Posterior vena cava (tissue), 2 donors: Measurements from ENCODE around the gene CARD9. TPM values are rescaled to one million over a fixed set of nuclear protein-coding genes. Genes with fewer than 3 reads are reported as not detected.
"Not testable (repeated sequence)": the region's sequence is repeated elsewhere in the genome, so short reads cannot be mapped to it uniquely, and the experiment has no call there.

Experiments
- DNase-seq: peaks from one replicate; pipeline ENCODE4 v3.0.0-alpha.2; 2020; ENCODE audit warnings: low spot score
- intact Hi-C, 2 donors: fragments of 100-400 bp; cut with DNase I; formaldehyde crosslinking; loops; one replicate each; pipeline versions ENCODE4 v1.14.1 to v1.14.2; 2022 to 2023
- total RNA-seq, 2 donors: library from RNA; stranded (reverse); fragmentation: NEBNext Ultra II Directional; extraction: Animal tissue kit (Norgen Biotek cat#: 25700); gene quantifications; one replicate each; pipeline ENCODE4 v1.2.1, GENCODE V29; 2021
- donor health status: DM: yes; HTN: yes; CAD: no.
- donor health status: DM: yes; HTN: yes; CAD: no.

The CARD9 gene
- total RNA-seq, 2 donors from 2014 or later = 3.1 to 3.9 TPM

DNA sequence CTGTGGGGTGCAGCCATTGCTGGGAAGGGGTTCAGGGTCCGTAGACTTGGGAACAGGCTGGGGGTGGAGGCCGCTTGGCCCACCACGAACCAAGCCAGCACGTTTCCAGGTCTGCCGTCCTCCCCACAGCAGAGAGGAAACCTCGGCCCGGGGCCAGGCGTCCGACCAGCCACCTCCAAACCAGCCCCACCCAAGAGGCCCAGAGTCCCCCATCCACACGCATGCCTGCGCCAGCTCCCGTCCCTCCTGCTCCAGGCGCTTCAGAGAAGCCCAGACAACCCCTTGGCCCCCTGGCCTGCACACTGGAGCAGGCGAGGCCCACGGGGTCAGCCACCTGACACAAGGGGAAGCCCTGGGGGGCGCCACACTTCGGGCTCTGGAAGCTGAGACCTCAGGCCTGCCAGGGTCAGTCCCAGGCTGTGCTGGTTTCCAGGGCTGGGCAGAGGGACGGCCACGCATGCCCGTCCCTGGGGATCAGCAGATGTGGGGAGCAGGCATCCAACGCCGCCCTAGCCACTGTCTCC is 16.2 kb downstream of the CARD9 start:
- intact Hi-C loops = no loop called here
- DNase-seq = no peak

DNA sequence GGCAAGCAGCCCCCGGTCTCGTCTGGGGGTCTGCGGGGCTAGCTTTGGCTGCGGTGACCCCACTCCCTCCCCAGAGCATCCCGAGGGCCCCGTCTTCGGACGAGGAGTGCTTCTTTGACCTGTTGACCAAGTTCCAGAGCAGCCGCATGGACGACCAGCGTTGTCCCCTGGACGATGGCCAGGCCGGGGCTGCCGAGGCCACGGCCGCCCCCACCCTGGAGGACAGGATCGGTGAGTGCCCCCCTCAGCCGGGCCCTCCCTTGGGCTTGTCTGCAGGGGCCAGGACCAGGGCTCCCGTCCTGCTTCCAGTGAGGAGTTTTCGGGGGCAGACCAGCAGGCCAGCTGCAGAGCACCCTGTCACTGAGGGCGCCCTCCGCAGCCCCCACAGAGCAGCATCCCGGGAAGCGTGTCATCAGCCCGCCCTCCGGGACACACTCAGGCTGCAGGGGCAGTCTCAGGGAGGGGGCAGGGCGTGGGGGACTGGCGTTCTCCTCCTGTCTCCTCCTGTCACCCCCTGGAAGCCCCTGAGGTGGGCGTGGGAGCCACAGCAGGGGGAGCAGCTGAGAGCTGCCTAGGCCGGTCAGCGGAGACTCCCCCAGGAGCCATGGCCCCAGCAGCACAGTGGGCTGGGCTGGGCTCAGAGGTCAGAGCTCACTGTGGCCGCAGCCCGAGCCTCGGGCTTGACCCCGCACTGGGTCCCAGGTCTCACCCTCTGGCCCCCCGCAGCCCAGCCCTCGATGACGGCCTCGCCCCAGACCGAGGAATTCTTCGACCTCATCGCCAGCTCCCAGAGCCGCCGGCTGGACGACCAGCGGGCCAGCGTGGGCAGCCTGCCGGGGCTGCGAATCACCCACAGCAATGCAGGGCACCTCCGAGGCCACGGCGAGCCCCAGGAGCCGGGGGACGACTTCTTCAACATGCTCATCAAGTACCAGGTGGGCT is 17.6 kb downstream of the CARD9 start:
- no peak for DNase-seq
- intact Hi-C loops = no loop called here

DNA sequence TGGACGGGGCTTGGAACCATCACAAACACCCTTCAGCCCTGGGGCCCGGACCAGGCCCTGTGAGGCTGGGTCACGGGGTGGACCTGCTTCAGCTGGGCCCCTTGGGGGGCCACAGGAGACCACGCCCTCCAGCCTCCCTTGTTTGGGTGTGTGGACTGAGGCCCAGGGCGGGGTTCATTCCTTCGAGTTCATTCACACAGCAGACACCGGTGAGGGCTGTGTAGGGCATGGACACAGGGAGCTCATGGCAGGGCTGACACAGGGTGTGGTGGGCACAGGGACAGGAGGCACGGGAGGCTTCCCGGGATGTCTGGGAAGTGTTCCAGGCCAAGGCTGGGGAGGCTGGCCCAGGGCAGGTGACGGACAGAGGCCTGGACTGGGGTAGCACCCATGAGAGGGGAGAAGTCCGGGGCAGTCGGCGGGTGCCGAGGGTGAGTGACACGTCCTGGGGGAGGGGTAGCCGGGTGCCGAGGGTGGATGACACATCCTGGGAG is 18.8 kb downstream of the CARD9 start:
- intact Hi-C loops = no loop called here
- DNase-seq = no peak

DNA sequence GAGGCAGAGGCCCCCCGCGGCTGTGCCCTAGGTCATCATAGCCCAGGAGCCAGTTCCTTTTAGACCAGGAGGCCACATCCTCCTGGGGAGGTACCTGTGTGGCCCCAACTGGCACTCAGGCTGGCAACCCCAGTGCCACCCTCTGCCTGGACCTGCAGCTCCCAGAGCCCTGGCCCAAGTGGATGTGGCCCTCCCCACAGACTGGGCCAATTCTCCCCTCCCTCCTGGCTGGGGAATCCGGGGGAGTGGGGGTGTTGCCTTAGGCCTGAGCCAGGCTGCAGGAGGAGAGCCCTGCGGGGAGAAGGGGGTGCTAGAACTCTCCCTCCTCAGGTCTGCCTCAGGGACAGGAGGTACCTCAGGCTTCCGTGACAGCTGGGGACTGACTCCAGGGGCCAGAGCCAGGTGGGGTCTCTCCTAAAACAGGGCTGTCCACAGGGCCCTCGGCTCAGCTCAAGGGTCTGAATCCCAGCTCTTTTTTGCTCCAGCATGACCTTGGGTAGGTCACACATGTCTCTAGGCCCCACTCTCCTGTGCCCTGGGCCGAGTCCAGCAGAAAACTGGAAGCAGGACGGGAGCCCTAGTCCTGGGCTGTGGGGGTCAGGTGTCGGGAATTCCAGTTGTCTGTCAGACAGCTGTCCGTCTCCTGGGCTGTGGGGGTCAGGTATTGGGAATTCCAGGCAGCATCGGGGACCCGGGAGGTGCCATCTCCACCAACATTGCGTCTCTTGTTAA is 19.5 kb downstream of the CARD9 start:
- DNase-seq = no peak
- intact Hi-C loops = no loop called here

DNA sequence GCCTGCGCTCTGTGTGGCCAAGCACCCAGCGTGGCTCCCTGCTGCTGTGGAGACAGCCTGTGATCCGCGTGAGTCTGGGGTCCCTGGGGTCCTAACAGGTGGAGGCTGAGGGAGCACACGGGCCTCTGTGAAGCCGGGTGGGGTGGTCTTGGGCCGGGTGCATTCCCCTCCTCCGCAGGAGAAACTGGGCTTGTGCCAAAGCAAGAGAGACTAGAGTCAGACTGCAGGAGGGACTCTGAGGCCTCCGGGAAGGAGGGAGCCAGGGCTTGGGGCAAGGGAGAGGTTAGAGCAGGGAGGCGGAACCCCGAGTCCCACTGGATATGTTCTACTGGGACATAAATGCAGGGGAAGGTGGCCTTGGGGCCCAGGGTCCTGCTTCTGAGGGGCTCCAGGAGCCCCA is 20.4 kb downstream of the CARD9 start:
- intact Hi-C loops = no loop called here

DNA sequence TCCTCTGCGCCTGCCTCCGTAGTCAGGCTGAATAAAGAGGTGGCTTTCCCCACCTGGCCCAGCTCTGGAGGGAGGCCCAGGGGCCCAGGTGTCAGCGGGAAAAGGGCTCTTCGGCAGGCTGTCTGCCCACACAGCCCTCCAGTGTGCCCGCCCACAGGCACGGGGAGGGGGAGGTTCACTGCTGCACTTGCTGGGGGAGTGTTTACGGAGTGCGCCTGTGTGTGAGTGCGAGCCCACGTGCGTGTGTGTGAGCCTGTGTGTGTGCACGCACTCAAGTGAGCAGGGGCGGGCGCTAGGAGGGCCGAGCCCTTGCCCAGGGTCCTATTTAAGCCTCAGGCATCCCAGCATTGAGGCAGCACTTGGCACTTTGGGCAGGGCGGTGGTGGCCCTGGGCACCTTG is 20.8 kb downstream of the CARD9 start:
- no peak for DNase-seq
- intact Hi-C loops = no loop called here

More for the DNA sequence above, 20.4 kb downstream of the CARD9 start:
- no peak for DNase-seq

DNA sequence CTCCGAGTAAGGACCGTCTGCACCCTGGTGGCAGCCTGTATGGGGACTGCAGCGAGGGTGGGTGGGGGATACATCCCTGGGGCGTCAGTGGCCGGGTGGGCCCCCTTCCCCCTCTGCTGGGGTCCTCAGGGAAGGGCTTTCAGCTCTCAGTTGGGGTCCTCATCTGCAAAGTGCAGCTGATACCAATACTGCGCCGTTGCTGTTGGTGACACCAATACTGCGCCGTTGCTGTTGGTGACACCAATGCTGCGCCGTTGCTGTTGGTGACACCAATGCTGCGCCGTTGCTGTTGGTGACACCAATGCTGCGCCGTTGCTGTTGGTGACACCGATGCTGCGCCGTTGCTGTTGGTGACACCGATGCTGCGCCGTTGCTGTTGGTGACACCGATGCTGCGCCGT is 21.6 kb downstream of the CARD9 start:
- DNase-seq, intact Hi-C loops: not testable (repeated sequence)

DNA sequence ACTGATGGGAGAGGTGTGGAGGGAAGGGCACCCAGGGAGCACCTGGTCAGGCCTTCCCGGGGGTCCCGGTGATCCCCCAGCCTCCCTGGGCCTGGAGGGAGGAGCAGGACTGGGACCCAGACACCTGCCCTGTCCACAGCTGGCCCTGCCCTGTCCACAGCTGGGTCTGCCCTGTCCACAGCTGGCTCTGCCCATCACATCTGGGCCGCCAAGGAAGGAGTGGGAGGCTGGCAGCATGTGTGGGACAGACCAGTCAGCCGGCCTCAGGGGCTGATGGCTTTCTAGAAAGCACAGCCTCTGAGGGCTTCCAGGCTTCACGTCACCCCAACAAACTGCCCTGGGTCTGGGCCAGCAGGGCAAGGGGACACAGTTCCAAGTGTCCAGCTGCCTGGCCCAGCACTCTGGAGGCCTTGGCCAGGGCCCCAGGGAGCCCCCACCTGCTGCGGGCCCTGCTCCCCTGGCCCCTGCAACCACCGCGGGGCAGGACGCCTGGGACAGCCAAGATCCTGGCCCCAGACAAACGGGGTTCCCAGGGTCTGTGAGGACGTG is 22.1 kb downstream of the CARD9 start:
- intact Hi-C loops = no loop called here
- no peak for DNase-seq

DNA sequence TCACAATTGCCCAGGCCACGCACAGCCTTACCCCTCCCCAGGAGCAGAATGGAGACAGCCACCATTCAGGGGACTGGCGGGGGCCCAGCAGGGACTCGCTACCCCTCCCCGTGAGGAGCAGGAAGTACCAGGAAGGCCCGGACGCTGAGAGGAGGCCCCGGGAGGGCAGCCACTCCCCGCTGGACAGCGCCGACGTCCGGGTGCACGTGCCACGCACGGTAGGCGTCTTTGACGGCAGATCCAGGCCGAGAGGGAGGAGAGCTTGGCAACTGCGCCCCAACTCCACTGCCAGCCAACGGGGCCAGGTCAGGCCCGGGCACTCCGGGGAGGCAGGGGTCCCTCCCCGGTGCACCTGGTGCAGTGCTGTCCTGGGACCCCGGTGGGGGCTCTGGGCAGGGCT is 23.9 kb downstream of the CARD9 start:
- intact Hi-C loops = no loop called here
- no peak for DNase-seq

DNA sequence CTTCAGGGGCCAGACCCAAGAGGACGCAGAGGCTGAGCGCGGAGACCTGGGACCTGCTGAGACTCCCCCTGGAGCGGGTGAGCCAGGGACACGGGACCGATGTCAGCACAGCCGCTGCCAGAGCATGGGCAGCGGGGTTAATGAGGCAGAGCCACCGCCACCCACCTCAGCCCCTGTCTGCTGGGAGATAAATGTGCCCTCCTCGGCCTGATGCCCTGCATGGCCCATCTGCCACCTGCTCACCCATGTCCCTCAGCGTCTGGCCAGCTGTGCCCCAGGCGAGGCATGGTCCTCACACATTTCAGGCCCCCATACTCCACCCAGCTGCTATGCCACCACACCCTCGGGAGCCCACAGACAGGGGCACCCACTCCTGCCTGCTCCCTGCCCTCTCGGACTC is 24.8 kb downstream of the CARD9 start:
- intact Hi-C loops = no loop called here
- no peak for DNase-seq

DNA sequence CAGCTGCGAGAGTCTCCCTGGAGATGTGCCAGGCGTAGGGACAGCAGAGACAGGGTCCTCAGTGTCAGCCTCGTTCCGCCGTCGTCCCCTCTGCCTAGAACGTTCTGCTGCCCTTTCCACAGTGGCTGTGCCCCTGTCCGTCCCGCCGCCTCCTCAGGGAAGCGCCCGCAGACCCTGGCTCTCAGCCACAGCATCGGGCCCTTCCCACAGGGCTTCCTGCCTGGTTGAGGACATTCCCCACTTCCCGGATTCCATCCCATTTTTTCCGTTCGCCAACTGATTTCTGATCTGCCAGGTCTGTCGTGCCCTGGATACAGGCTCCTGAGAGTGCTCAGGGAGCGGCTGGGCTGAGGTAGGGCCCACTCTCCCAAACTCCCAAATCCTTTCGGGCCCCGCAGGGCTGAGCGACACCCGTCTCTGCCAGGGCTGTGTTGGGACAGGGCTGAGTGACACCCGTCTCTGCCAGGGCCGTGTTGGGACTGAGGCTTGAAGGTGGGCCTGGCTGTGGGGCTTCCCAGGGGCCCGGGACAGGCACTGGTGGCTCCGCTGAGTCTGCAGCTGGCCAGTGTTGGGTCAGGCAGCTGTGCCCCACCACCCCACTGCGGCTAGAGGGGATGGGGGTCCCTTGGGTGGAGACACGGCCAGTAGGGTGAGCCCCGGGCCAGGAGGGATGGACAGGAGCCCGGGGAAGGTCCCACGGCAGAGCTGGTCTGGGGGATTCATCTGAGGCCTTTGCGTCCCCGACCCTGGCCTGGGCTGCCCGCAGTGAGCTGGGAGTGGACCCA is 25.8 kb downstream of the CARD9 start:
- DNase-seq = no peak
- intact Hi-C loops = no loop called here

DNA sequence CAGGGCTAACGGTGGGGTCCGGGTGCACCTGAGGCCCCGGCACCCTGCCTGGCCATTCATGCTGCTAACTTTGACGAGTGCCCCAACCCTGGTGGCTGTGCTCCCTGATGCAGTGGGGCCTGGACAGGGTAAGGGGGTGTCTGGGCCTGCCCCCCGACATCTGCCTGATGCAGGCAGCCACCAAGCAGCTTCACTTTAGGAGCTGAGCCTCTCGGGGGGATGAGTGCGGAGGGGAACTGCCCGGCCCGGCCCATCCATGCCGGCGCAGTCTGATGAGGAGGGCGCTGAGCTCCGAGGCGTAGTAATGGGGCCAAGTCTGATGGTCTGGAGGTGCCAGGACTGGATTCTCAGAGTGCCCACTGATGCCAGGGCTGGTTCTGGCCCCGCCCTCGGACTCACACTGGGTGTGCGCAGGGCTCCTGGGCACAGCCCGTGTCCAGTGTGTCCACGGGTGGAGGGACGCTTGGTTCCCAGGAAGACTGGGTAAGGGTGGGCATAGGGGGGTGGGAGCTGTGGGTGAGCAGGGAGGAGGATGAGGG is 26.5 kb downstream of the CARD9 start:
- intact Hi-C loops = no loop called here
- no peak for DNase-seq

DNA sequence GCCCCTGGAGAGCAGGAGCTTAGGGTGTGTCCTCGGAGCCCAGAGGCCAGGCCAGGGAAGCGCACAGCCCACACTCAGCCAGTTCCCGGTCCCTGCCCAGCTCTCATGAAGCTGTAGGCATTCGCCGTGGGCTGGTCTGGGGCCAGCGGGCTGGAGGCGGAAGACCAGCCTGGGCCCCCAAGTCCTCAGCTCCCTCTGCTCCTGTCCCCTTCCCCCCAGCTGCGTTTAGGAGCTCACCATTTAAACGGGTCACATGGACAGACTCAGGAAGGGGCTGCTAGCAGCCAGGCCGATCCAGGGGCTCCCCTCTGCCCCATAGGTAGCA is 27.4 kb downstream of the CARD9 start:
- no peak for DNase-seq
- intact Hi-C loops = no loop called here

DNA sequence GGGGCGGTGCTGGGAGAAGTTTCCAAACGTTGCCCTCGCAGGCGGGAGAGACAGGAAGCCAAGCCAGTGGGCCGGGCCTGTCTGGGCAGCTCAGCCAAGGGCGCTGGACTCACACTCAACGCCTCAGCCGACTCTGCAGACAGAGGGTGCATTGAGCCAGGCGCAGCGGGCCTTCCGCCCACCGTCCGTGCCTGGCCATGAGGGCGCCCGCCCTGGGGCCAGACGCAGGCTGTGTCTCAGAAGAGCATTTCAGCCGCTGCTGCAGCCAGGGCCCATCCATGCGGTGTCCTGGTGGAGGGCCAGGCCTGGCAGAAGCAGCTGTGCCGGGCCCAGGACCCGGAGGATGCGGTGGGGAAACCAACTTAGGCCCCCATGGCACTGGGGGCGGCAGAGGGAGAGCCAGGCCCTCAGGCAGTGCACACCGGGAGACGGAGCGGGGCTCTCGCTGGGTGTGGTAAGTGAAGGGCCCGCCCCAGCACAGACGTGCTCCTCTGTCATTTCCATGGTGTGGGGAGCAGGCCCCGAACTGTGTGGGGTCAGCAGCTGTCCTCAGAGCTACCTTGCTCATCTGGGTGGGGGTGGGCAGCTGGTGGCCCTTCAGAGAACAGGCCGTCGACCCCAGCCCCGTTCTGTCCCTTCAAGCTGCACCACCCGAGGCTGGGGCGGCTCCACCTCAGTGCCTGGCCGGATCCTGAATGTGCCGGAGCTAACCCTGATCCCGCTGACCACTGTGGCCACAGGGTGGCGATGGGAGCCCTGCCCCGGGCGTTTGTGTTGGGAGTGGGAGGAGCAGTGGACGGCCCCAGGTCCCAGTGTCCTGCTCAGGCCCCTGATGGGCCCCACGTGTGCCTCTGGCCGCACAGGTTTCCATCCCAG is 27.9 kb downstream of the CARD9 start:
- DNase-seq = peak; percentile 94
- intact Hi-C loops = no loop called here

DNA sequence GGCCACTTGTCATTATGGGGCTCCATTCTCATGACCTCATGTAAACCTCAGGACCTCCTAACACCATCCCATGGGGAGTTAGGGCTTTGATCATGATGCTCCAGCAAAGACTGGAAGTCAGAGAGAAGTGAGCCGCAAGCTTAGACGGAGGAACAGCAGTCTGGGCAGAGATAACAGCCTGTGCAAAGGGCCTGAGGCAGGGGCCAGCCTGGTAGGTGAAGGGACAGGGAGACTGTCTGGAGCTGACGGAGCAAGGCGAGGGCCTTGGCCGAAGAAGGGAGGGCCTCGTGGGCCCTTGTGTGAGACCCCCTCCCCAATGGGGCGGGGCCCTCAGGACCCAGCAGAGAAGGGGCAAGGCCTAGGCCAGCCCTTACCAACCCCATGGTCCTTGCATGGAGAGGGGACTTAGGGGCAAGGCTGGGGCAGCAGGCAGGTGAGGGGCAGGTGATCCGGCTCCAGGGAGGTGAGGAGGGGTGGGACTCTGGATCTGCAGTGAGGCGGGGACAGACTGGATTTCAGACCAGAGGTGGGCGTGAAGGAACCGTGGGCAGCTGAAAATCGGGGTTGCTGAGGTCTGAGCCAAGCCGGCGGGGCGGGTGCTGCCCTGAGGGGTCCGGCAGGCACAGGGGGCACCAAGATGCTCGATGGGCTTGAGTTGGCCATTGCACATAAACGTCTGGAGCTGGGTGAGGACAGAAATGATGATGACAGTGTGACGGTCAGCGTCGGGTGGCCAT is 28.8 kb downstream of the CARD9 start:
- DNase-seq = no peak
- intact Hi-C loops = no loop called here

DNA sequence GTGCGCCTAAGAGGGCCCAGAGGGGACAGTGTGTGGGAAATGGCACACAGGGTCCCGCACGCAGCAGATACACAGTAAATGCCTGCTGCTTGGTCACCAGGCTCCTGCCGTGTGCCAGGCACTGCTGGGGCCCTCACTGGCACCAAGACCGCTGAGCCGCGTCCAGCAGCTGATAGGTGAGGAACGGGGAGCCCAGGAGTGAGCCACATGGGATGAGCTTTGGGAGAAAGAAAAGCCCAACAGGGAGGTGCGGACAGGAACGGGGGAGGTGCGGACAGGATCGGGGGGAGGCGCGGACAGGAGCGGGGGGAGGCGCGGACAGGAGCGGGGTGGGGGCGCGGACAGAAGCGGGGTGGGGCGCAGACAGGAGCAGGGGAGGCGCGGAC is 29.6 kb downstream of the CARD9 start:
- intact Hi-C loops = no loop called here
- DNase-seq = no peak

DNA sequence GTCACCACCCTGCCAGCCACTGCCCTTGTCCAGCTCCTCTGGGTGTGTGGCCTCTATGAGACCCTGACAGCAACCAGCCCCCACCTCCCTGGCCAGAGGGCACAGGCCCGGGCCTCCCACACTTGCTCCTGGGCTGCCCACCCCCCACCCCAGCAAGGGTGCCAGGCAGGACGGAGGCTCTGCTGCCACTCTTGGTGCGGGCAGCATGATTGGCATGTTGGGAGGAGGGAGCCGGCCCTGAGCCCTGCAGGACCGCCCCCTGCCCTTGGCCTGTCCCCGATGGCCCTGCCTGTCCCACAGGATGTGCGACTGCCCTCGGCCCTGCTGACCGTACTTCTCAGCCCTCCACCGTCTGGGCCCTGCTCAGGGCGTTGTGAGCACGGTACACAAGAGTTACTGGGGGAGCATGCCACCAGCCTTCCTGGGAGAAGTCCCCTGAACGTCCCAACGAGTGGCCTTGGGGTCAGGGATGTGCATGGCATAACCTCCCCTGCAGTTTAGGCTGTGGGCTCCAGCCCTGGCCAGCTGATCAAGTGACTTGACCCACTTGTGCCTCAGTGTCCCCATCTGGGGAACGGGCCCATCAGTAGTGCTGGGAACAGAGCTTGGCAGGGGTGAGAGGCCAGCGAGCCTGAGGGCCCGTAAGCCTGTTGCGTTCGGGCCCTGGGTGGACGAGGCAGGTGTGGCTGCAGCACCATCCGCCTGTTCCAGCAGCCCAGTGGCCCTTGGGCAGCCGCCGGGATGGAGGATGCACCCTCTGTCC is 30.2 kb downstream of the CARD9 start:
- no peak for DNase-seq
- intact Hi-C loops = no loop called here
